Glomerular visceral epithelial cell (primary cell): ENCODE results near the gene KMT2E.

Experiments used
- DNase-seq: peaks from one replicate; pipeline ENCODE4 v3.0.0-alpha.2; 2016; ENCODE audit errors: extremely low spot score

The KMT2E gene

GRCh38 chr7:105073143-105073542 lies 59.1 kb downstream of the KMT2E start:
- no peak for DNase-seq

GRCh38 chr7:105079348-105079747 lies 65.3 kb downstream of the KMT2E start:
- DNase-seq, result no peak

GRCh38 chr7:105084581-105084980 lies 70.6 kb downstream of the KMT2E start:
- DNase-seq, result no peak

GRCh38 chr7:105086850-105087249 lies 72.8 kb downstream of the KMT2E start:
- no peak for DNase-seq

GRCh38 chr7:105087981-105088380 lies 74.0 kb downstream of the KMT2E start:
- DNase-seq, result no peak

GRCh38 chr7:105088456-105088855 lies 74.5 kb downstream of the KMT2E start:
- DNase-seq, result no peak

- no peak for DNase-seq
These were observed 81.0 kb downstream of the KMT2E start for GRCh38 chr7:105094966-105095365.

GRCh38 chr7:105096306-105096705 lies 82.3 kb downstream of the KMT2E start:
- no peak for DNase-seq

- DNase-seq, result peak; percentile 42
These were observed 83.6 kb downstream of the KMT2E start for GRCh38 chr7:105097619-105098018.

GRCh38 chr7:105098863-105099515 lies 85.0 kb downstream of the KMT2E start:
- DNase-seq, result peak; percentile 22

- no peak for DNase-seq
These were observed 87.9 kb downstream of the KMT2E start for GRCh38 chr7:105101864-105102263.

GRCh38 chr7:105102557-105103352 lies 88.8 kb downstream of the KMT2E start:
- no peak for DNase-seq

- no peak for DNase-seq
These were observed 91.6 kb downstream of the KMT2E start for GRCh38 chr7:105105579-105105978.

- no peak for DNase-seq
These were observed 92.5 kb downstream of the KMT2E start for GRCh38 chr7:105106473-105106872.

GRCh38 chr7:105107458-105107857 lies 93.5 kb downstream of the KMT2E start:
- no peak for DNase-seq

- DNase-seq, result no peak
These were observed 98.7 kb downstream of the KMT2E start for GRCh38 chr7:105112440-105113418.

GRCh38 chr7:105118612-105119600 lies 104.9 kb downstream of the KMT2E start:
- no peak for DNase-seq

- no peak for DNase-seq
These were observed 108.6 kb downstream of the KMT2E start for GRCh38 chr7:105122619-105123018.

- no peak for DNase-seq
These were observed 111.7 kb downstream of the KMT2E start for GRCh38 chr7:105125745-105126144.

GRCh38 chr7:105126436-105126975 lies 112.5 kb downstream of the KMT2E start:
- no peak for DNase-seq

- no peak for DNase-seq
These were observed 113.2 kb downstream of the KMT2E start for GRCh38 chr7:105127179-105127578.
